Ramos (cell line): ENCODE results near the gene VWA8.
"Not testable (repeated sequence)": the region's sequence is repeated elsewhere in the genome, so short reads cannot be mapped to it uniquely, and the experiment has no call there.

Source experiments
- in situ Hi-C: fragments of 300-500 bp; cut with MboI; formaldehyde crosslinking; loops from one replicate; pipeline ENCODE4 v1.14.3; 2022; ENCODE audit warnings: low sequenced_read_pairs; ENCODE audit not compliant: unreplicated experiment

Gene VWA8

GRCh38 chr13:41605319-41606285 is 355.3 kb downstream of the VWA8 start:
- in situ Hi-C loops, result no loop called here

GRCh38 chr13:41603917-41604316 is 357.0 kb downstream of the VWA8 start:
- in situ Hi-C loops, result no loop called here

GRCh38 chr13:41601718-41602445 is 359.0 kb downstream of the VWA8 start:
- in situ Hi-C loops, result no loop called here

- in situ Hi-C loops, result no loop called here
These were observed 361.3 kb downstream of the VWA8 start for GRCh38 chr13:41599619-41600018.

DNA sequence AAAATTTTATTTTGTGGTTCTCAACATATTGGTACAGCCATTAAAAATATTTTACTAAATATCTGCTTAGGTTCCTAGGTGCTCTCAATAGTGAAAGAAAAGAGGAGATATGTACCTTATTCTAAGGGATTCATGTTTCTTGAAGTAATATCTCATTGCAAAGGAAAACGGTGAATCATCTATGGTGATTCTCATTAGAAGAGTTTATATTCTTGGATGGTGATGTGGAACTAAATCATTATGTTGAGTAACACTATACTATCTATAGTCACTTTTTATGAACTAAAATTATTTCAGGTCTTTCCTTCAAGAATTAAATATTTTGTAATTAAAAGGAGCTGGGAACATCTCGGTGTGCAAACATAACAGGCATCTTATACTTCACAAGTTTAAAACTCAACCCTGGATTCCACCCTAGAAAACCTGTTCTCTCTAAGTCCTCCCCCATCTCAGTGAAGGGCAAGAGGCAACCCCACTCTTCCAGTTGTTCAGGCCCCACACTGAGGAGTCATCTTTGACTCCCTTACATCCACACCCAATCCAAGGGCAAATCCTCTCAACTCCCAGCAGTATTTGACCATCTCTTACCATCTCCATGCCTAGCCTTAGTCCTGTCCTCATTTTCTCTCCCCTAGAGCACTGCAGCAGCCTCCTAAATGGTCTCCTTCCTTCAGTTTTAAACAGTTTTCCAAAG is 363.4 kb downstream of the VWA8 start:
- in situ Hi-C loops, result no loop called here

DNA sequence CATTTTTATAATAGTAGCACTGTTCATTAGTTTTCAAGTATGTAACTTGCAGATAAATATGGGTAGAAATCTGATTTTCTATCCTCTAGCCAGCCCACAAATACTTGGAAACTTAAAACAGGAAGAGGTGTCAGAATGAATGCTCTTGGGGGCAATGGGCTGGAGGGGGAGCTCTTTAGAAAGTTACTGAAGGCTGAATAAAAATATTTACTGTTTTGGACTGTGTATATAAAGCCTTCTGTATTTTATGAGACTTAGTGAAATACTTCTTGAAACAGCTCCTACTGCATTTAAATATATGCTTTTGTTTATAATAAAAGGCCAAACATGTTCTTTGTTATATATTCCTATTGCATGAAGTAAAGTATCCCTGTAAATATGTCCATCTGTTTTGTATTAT is 364.7 kb downstream of the VWA8 start:
- in situ Hi-C loops, result no loop called here

GRCh38 chr13:41595298-41595697 is 365.6 kb downstream of the VWA8 start:
- in situ Hi-C loops, result no loop called here

GRCh38 chr13:41590643-41591042 is 370.3 kb downstream of the VWA8 start:
- in situ Hi-C loops, result no loop called here

DNA sequence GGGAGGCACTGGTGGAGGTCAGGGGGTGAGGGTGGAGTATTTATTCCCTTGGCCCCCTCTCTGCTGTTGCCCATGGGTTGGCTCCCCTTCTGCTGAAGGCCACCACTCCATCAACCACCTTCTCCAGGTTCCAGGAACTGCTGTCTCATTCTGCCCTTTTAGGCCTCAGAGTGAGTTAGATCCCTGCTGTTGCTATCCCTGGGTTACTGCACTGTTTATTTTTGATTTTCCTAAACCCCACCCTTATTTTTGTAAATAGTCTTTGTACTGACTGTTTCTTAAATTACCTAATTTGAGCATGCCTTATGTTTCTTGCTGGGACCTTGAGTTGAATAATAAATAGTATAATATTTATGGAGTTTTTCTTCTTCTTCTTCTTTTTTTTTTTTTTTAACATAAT is 370.8 kb downstream of the VWA8 start:
- in situ Hi-C loops, result no loop called here

GRCh38 chr13:41589434-41589833 is 371.5 kb downstream of the VWA8 start:
- in situ Hi-C loops, result no loop called here

DNA sequence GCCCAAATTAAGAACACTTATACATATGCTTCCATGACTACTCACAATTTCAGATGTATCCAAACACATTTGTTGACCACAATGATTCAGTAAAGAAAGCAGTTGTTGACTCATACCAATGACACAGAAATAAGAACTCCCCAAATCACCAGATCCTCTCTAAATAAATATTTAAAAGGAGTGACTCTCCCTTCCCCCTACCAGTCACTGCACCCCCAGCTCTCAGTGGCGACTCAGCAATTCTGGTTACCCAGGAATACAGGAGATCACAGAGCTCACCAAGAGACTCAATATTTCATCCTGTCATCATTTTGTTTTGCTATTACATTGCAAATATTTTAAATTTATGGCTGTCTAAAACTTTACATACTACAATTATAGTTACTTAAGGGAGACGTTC is 372.0 kb downstream of the VWA8 start:
- in situ Hi-C loops, result no loop called here

GRCh38 chr13:41588448-41588847 is 372.5 kb downstream of the VWA8 start:
- in situ Hi-C loops, result no loop called here

GRCh38 chr13:41587490-41587889 is 373.4 kb downstream of the VWA8 start:
- in situ Hi-C loops, result no loop called here

DNA sequence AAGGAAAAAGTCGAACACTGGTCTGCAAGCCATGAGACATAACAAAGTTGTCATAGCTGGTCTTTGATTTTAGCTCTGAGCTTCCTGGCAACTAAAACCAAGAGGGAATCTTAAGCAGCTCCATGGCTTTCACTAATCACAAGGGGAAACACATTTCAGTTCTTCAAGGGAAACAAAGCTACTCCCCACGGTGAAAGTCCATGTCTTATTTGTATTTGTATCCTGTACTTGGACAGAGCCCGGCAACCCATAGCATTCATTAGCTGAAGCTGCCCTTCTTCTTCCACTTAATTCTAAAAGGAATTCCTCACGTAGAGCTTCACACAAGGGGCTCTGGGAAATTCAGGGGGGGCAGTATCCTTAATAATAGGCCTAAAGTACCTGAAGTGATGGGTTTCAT is 374.7 kb downstream of the VWA8 start:
- in situ Hi-C loops, result no loop called here

DNA sequence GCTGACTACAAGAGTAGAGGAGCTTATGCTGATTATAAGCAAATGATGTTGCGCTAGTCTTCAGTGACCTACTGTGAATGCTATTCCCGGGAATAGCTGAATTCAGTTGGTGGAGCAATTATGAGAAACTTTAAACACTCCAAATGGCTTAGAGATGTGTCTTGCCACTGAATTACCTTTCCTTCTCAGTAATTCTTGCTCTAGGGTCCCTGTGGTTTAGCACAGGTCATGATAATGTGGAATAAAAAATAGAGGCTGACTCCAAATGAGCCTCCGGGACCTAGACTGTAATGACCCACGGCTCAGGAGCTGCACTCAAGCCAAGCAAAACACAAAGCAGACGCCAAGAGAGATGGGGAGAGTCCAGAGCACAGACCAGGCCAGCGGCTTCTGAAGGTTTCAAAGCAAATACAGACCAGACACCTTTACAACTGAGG is 378.9 kb downstream of the VWA8 start:
- in situ Hi-C loops, result no loop called here

DNA sequence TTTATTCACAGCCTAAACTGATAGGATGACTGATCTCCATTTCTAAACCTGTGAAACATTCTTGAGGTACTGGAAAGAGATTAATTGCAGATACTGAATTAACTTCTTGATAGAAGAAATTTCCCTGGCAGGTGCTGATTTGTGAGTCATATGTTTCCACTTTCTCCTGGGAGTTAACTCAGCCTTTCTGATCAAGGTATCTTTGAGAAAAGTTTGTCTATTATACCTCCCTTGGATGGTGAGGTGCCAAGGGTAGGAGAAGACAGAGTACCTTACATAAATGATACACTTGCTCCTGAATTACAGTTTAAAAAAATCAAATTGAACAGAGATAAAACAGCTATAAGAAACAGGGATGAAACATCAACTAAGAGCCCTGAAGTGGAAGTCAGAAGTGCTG is 380.6 kb downstream of the VWA8 start:
- in situ Hi-C loops, result no loop called here

- in situ Hi-C loops, result no loop called here
These were observed 381.0 kb downstream of the VWA8 start for GRCh38 chr13:41579881-41580280.

DNA sequence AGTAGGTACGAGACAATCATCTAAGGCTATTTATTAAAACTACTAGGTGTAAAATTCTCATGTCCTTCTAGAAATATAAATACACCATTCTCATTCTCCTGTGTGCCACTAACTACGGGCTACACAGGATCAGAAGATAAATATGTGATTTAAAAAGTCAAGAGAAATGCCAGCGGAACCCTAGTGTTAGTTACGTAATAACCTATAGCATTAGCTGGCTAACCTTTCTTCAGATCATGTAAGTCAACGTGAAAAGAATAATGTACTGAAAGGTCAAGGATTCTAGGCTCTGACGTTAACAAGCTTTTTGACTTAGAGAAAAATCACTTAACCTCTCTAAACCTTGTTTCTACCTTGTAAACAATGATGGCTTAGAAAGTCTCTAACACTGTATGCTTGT is 381.7 kb downstream of the VWA8 start:
- in situ Hi-C loops, result no loop called here

DNA sequence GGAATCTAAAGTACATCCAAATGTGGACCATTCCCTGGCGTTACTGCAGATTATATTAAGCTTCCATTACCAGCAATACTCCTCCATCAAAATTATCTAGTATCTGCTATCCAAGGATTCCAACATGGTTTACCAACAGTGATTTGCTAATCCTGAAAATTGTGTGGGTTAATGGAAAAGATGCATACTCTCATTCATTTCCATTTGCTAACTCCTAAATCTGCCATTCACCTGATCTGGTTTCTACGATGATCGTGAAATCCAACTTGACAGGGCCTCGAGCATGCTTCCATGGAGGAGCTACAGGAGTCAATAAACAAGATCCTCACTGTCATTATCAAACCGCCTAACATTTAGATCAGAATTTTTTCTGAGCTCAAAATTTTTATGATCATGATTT is 382.5 kb downstream of the VWA8 start:
- in situ Hi-C loops, result no loop called here

DNA sequence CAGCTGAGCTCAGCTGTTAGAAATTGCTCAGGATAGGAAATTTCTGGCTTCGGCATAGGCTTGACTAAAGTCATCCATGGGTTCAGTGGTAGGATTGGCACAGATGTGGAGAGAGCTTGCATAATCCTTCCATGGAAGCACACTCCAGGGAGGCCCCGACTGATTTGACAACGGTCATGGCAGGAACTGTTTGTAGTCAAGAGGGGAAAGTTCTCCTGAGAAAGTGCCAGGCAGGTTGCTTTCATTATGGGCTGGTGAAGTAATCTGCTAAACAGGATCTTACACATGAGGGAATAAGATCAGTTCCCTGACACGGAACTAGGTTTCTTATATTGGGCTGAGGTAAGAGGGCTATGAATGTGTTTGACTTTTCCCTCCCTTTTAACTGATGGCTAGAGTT is 383.5 kb downstream of the VWA8 start:
- in situ Hi-C loops, result no loop called here

DNA sequence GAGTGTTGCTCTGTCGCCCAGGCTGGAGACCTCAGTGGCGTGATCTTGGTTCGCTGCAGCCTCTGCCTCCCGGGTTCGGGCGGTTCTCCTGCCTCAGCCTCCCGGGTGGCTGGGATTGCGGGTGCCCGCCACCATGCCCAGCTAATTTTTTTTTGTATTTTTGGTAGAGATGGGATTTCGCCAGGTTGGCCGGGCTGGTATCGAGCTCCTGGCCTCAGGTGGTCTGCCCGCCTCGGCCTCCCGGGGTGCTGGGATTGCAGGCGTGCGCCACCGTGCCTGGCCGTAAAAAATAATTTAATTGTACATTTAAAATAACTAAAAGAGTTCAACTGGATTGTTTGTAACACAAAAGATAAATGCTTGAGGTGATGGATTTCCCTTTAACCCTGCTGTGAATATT is 387.3 kb downstream of the VWA8 start:
- in situ Hi-C loops, result not testable (repeated sequence)
